ENCODE data around the gene ANKDD1A. TPM values are rescaled to one million over a fixed set of nuclear protein-coding genes. Genes with fewer than 3 reads are reported as not detected.

ANKDD1A gene
- total RNA-seq, 2 donors from 2014 or later, result 3.3 to 23.9 TPM

GRCh38 chr15:64997066-64997465 is 85.4 kb downstream of the ANKDD1A start:
- TF ChIP-seq POLR2AphosphoS5 (IDR thresholded peaks at IDR 0.05), result no peak
- TF ChIP-seq, protein P1, sequence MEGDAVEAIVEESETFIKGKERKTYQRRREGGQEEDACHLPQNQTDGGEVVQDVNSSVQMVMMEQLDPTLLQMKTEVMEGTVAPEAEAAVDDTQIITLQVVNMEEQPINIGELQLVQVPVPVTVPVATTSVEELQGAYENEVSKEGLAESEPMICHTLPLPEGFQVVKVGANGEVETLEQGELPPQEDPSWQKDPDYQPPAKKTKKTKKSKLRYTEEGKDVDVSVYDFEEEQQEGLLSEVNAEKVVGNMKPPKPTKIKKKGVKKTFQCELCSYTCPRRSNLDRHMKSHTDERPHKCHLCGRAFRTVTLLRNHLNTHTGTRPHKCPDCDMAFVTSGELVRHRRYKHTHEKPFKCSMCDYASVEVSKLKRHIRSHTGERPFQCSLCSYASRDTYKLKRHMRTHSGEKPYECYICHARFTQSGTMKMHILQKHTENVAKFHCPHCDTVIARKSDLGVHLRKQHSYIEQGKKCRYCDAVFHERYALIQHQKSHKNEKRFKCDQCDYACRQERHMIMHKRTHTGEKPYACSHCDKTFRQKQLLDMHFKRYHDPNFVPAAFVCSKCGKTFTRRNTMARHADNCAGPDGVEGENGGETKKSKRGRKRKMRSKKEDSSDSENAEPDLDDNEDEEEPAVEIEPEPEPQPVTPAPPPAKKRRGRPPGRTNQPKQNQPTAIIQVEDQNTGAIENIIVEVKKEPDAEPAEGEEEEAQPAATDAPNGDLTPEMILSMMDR (IDR thresholded peaks at IDR 0.05), result no peak
- TF ChIP-seq POLR2A (IDR thresholded peaks at IDR 0.05), result no peak
- no peaks in the 10 kb centered on the region for H3K9me3 ChIP-seq
- no peak overlapping the region for H3K4me3 ChIP-seq
- no peak overlapping the region for H3K27ac ChIP-seq
- intact Hi-C loops (cut with DNase I), result no loop called here
- H3K27me3 ChIP-seq (replicated peaks; ENCODE audit: insufficient read depth), result no peaks in the 10 kb centered on the region
- 80% methylated on average over 5 of the region's 5 CpGs for WGBS
- H3K36me3 ChIP-seq, result no peaks in the 10 kb centered on the region
- H3K4me1 ChIP-seq (replicated peaks), result no peaks in the 10 kb centered on the region
- DNase-seq (ENCODE audit: low spot score), result no peak

DNA sequence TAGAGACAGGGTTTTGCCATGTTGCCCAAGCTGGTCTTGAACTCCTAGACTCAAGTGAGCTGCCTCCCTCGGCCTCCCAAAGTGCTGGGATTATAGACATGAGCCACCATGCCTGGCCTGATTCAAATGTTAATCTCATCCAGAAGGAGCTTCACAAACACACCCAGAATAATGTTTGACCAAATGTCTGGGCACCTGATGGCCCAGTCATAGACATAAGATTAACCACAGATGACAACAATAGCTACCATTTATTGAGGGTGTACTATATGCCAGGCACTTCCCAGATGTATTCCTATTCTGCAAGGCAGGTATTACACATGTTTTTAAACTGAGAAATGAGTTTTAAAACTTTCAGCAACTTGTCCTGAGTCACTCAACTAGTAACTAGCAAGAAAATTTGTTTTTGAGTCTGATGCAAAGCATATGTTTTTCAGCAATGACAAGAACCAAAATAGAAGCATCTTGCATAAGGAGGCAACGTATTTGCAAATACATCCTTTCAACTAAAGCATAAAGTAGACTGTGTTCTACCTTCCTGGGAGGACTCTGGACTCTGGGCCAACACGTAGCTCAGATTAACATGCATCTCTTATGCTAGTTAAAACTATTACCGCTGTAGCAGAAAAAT is 86.2 kb downstream of the ANKDD1A start:
- WGBS, result 84% methylated on average over 4 of the region's 4 CpGs
- H3K27ac ChIP-seq, result no peak overlapping the region
- no peaks in the 10 kb centered on the region for H3K36me3 ChIP-seq
- no peak for DNase-seq (ENCODE audit: low spot score)
- H3K9me3 ChIP-seq, result no peaks in the 10 kb centered on the region
- H3K4me1 ChIP-seq (replicated peaks), result no peaks in the 10 kb centered on the region
- no peaks in the 10 kb centered on the region for H3K27me3 ChIP-seq (replicated peaks; ENCODE audit: insufficient read depth)
- no peak overlapping the region for H3K4me3 ChIP-seq
- TF ChIP-seq POLR2AphosphoS5 (IDR thresholded peaks at IDR 0.05) (no peak), POLR2A (IDR thresholded peaks at IDR 0.05) (no peak)
- TF ChIP-seq, protein P1 (IDR thresholded peaks at IDR 0.05), result no peak
- intact Hi-C loops (cut with DNase I), result no loop called here

GRCh38 chr15:65004993-65005392 is 93.3 kb downstream of the ANKDD1A start:
- DNase-seq (ENCODE audit: low spot score), result no peak
- H3K4me1 ChIP-seq (replicated peaks), result no peaks in the 10 kb centered on the region
- WGBS, result 73% methylated on average over 3 of the region's 3 CpGs

DNA sequence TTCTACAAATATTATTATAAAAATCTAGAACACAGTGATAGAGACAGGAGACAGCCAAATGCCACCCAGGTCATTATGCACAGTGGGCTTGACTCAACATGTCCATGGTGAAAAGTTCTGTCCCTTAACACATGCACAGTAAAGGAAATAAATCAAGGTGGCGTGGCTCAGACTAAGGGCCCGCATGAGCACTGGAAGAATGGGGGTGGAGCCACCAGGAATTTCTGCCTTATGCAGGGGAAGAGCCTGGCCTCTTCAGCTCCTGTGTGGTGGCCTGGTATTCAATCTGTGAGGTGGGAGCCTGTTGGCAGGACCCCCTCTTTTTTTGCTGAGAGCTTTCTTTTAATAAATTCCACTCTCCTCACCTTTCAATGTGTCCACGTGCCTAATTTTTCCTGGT is 95.2 kb downstream of the ANKDD1A start:
- no peak overlapping the region for H3K4me3 ChIP-seq
- H3K36me3 ChIP-seq, result no peaks in the 10 kb centered on the region
- no peak for TF ChIP-seq POLR2AphosphoS5 (IDR thresholded peaks at IDR 0.05)
- no peak for TF ChIP-seq POLR2A (IDR thresholded peaks at IDR 0.05)
- TF ChIP-seq, protein P1 (IDR thresholded peaks at IDR 0.05), result no peak
- intact Hi-C loops (cut with DNase I), result no loop called here
- H3K27ac ChIP-seq, result no peak overlapping the region
- 70% methylated on average over 3 of the region's 3 CpGs for WGBS
- H3K27me3 ChIP-seq (replicated peaks; ENCODE audit: insufficient read depth), result no peaks in the 10 kb centered on the region
- H3K9me3 ChIP-seq, result no peaks in the 10 kb centered on the region
- DNase-seq (ENCODE audit: low spot score), result no peak
- H3K4me1 ChIP-seq (replicated peaks), result no peaks in the 10 kb centered on the region

More at GRCh38 chr15:65004993-65005392, 93.3 kb downstream of the ANKDD1A start:
- Histone ChIP-seq H3K36me3 (no peaks in the 10 kb centered on the region), H3K27ac (no peak overlapping the region), H3K27me3 (replicated peaks; ENCODE audit: insufficient read depth) (no peaks in the 10 kb centered on the region), H3K9me3 (no peaks in the 10 kb centered on the region), H3K4me3 (no peak overlapping the region)
- intact Hi-C loops (cut with DNase I), result no loop called here
- TF ChIP-seq POLR2AphosphoS5 (IDR thresholded peaks at IDR 0.05), result no peak
- TF ChIP-seq, protein P1 (IDR thresholded peaks at IDR 0.05), result no peak
- no peak for TF ChIP-seq POLR2A (IDR thresholded peaks at IDR 0.05)

Other genes with a start within 250 kb of the ANKDD1A start
- 10 to 100 TPM in 1 of 2 donors, 1 to 10 TPM in 1; 2.3 to 14.0 TPM for gene RBPMS2, start 136.3 kb upstream of the ANKDD1A start, total RNA-seq
- gene PIF1, start 86.3 kb upstream of the ANKDD1A start, total RNA-seq, result 1 to 10 TPM in 1 of 2 donors, under 1 TPM in 1; 0.82 to 9.8 TPM
- 10 to 100 TPM in 1 of 2 donors, 1 to 10 TPM in 1; 8.6 to 31.8 TPM for gene PLEKHO2, start 70.0 kb upstream of the ANKDD1A start, total RNA-seq
- 10 to 100 TPM; 95.8 to 98.8 TPM for gene SPG21, start 78.0 kb downstream of the ANKDD1A start, total RNA-seq
- 10 to 100 TPM; 31.0 to 37.9 TPM for gene MTFMT, start 117.7 kb downstream of the ANKDD1A start, total RNA-seq
- gene SLC51B, start 133.5 kb downstream of the ANKDD1A start, total RNA-seq, result under 1 TPM in 1 of 2 donors, not detected in 1; 0.68 TPM
- gene RASL12, start 156.1 kb downstream of the ANKDD1A start, total RNA-seq, result 100 to 1,000 TPM in 1 of 2 donors, 10 to 100 TPM in 1; 56.3 to 124 TPM
- under 1 TPM in 1 of 2 donors, not detected in 1; 0.57 TPM for gene KBTBD13, start 164.8 kb downstream of the ANKDD1A start, total RNA-seq
- 1 to 10 TPM; 1.9 to 8.5 TPM for gene UBAP1L, start 203.3 kb downstream of the ANKDD1A start, total RNA-seq
- gene PDCD7, start 221.9 kb downstream of the ANKDD1A start, total RNA-seq, result 10 to 100 TPM; 30.8 to 43.6 TPM